HEK293T (cell line): ENCODE data around the gene PRSS2.

Experiments used
- BHLHE40 ChIP-seq: fragments of 450-650 bp; IDR thresholded peaks from 2 replicates; pipeline ENCODE4 v1.6.1; 2016; ENCODE audit warnings: mild to moderate bottlenecking, moderate library complexity, borderline replicate concordance
- FOXK2 ChIP-seq: fragments of 450-650 bp; IDR thresholded peaks from 2 replicates; pipeline ENCODE4 v1.6.1; 2016; ENCODE audit warnings: mild to moderate bottlenecking
- FOXM1 ChIP-seq: fragments of 450-650 bp; IDR thresholded peaks from 2 replicates; pipeline ENCODE4 v1.6.1; 2017; ENCODE audit warnings: mild to moderate bottlenecking, borderline replicate concordance
- SP1 ChIP-seq: fragments of 450-650 bp; IDR thresholded peaks from 2 replicates; pipeline ENCODE4 v1.6.1; 2017
- SUZ12 ChIP-seq: fragments of 450-650 bp; IDR thresholded peaks from 2 replicates; pipeline ENCODE4 v1.6.1; 2016; ENCODE audit warnings: mild to moderate bottlenecking
- TARDBP ChIP-seq: fragments of 450-650 bp; IDR thresholded peaks from 2 replicates; pipeline ENCODE4 v1.6.1; 2016
- ZNF384 ChIP-seq: fragments of 450-650 bp; IDR thresholded peaks from 2 replicates; pipeline ENCODE4 v1.6.1; 2016

GRCh38 chr7:142813699-142814098, 42.9 kb downstream of the PRSS2 start:
- TF ChIP-seq FOXK2 = no peak
- no peak for TF ChIP-seq ZNF384
- TF ChIP-seq BHLHE40 = no peak
- TF ChIP-seq TARDBP = no peak
- TF ChIP-seq SP1 = no peak
- no peak for TF ChIP-seq FOXM1
- TF ChIP-seq SUZ12 = no peak
